Measurements from ENCODE around the gene SNRPD1.

DNA sequence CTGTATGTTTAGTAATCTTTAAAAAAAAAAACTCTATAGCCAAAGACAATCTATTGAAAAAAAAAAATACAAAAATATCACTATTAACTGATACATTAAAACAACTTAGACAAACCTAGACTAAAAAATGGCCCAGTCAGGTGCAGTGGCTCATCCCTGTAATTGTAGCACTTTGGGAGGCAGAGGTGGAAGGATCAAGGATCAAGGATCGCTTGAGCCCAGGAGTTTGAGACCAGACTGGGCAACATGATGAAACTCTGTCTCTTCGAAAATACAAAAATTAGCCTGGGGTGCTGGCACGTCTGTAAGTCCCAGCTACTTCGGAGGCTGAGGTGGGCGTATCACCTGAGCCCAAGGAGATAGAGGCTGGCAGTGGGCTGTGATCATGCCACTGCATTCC is 27.7 kb upstream of the SNRPD1 start:
- TF ChIP-seq E2F3 (CRISPR knock-in tag; IDR thresholded peaks at IDR 0.05) (no peak), CEBPB (tag; IDR thresholded peaks at IDR 0.05) (no peak), MAFK (IDR thresholded peaks at IDR 0.05; ENCODE audit: low read length) (no peak), PHF21A (IDR thresholded peaks at IDR 0.05; ENCODE audit: borderline replicate concordance, low read depth) (no peak), RFX1 (IDR thresholded peaks at IDR 0.05) (no peak)
- TF ChIP-seq, protein P1, sequence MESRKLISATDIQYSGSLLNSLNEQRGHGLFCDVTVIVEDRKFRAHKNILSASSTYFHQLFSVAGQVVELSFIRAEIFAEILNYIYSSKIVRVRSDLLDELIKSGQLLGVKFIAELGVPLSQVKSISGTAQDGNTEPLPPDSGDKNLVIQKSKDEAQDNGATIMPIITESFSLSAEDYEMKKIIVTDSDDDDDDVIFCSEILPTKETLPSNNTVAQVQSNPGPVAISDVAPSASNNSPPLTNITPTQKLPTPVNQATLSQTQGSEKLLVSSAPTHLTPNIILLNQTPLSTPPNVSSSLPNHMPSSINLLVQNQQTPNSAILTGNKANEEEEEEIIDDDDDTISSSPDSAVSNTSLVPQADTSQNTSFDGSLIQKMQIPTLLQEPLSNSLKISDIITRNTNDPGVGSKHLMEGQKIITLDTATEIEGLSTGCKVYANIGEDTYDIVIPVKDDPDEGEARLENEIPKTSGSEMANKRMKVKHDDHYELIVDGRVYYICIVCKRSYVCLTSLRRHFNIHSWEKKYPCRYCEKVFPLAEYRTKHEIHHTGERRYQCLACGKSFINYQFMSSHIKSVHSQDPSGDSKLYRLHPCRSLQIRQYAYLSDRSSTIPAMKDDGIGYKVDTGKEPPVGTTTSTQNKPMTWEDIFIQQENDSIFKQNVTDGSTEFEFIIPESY (CRISPR knock-in tag; IDR thresholded peaks at IDR 0.05) = no peak
- TF ChIP-seq, protein P2, sequence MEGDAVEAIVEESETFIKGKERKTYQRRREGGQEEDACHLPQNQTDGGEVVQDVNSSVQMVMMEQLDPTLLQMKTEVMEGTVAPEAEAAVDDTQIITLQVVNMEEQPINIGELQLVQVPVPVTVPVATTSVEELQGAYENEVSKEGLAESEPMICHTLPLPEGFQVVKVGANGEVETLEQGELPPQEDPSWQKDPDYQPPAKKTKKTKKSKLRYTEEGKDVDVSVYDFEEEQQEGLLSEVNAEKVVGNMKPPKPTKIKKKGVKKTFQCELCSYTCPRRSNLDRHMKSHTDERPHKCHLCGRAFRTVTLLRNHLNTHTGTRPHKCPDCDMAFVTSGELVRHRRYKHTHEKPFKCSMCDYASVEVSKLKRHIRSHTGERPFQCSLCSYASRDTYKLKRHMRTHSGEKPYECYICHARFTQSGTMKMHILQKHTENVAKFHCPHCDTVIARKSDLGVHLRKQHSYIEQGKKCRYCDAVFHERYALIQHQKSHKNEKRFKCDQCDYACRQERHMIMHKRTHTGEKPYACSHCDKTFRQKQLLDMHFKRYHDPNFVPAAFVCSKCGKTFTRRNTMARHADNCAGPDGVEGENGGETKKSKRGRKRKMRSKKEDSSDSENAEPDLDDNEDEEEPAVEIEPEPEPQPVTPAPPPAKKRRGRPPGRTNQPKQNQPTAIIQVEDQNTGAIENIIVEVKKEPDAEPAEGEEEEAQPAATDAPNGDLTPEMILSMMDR (IDR thresholded peaks at IDR 0.05 in 2 of 3, conservative IDR thresholded peaks at IDR 0.05 in 1 of 3; ENCODE audit: insufficient read depth in 2 of 3, low read depth in 1 of 3, low read length in 3 of 3) = no peak

Data from K562 (cell line).